Activated CD4-positive, alpha-beta T cell treated with anti-CD3 and anti-CD28 coated beads, Interleukin-10, Interleukin-2, amounts not matched to agents 100 ng/mL and 50 ng/mL, durations not matched to agents 16 hours and 8 hours (primary cell): ENCODE data around the gene CYTIP.
A peak's percentile ranks its signal among the peaks of the same experiment; 100 is the strongest.
"Not testable (repeated sequence)": the region's sequence is repeated elsewhere in the genome, so short reads cannot be mapped to it uniquely, and the experiment has no call there.

Experiments used
- DNase-seq: peaks from one replicate; pipeline ENCODE4 v3.0.0-alpha.2; 2020

The CYTIP gene

DNA sequence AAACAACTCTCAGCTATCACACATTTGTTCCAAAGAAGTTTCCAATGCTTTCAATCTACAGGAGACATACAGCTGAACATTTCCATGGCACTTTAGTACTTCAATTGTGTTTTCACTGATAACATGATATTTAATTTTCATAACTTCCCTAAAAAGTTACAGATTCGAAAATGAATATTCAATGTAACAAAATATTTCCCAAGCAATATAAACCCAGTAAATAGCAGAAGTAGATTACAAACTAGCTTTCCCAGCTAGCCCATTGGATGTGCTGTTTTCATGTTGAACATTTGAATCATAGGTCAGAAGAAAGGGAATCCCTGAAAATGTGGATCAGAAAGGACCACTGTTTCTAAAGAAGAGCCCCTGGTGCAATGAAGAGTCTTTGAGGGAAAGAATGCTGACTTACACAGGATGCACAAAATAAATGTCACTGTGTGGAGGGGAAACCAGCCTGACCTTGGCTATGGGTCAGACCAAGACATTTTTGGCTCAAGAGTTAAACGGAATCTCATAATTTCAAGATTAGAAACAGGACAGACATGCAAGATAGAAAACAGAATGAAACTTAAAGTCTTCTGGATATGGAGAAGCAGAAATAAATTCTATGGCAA is 22.5 kb downstream of the CYTIP start:
- DNase-seq, result no peak

DNA sequence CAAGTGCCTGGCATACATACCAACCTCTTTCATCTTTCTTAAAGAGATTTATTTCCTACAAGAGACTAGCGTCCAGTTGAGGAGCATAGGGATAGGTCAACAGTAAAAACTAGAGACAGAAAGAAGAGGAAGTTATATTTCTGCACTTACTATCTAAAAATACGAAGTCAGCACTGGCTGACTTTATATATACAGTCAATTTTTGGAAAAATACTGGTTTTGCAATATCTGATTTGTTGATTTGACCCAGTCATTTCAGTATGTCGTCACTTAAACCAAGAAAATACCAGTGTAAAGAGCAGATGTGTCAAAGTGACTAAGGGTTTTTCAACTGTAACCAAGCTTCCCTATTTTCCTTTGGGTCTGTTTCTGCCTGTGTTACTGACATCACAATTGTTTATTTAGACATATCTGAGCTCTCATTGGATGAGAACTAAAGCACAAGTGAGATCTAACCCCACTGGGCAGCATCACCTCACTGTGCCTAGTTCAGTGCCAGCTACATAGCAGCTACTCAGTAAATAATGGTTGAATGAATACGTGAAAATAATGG is 23.0 kb downstream of the CYTIP start:
- peak; percentile 85 for DNase-seq

DNA sequence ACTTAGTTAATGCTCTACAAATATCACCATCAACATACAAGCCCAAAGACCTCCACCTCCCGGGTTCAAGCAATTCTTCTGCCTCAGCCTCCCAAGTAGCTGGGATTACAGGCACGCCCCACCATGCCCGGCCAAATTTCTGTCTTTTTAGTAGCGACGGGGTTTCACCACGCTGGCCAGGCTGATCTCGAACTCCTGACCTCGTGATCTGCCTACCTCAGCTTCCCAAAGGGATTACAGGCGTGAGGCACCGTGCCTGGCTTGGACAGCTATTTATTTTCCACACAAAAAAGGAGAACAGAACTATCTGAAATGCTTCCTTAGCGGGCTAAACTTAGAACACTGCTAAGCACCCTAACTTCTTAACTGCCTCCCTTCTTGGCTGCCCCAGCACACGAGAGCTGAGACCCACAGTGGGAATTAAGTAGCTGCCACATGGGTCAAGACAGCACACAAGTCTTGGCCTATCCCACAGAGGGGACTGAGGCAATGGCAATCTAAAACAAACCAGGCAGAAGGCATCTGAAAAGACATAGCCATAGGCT is 24.8 kb downstream of the CYTIP start:
- no peak for DNase-seq

DNA sequence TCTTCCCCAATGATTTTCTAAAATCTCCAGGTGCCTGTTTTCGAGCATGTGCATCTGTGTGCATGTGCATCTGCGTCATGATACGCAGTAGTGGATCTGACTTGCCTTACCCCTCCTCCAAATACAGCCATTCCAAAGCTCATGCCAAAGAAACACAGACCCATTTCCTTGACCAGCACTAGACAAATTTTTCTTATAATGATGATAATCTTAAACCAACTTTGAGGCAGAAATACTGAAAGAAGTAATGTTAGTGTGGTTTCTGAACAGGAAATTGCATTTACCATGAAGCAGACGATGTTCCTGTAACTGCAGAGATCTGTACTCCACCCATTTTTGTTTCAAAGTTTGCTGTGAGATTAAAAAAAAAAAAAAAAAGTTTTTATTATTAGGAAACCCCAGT is 25.6 kb downstream of the CYTIP start:
- DNase-seq, result peak; percentile 59

DNA sequence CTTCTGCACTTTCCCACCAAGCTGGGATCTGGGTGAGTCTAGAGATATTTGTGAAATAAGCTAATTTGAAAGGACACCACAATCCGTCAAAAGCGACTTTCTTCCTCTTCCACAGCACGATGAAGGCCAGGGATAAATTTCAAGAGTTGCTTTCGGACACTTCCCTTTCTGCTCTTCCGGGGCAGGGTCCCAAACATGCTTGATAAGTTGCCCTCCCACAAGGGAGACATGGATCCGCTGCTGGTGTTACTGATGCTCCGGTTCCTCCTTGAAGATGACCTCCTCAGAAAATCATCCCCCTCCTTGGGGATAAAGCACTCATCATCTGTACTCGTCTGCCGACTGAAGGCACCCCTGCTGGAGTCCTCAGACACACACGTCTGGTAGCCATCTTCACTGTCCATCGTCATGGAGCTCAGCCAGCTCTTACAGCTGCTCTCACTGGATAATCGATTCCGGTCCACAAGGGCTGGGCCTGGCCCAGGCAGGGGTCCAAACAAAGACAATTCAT is 28.2 kb downstream of the CYTIP start:
- no peak for DNase-seq

DNA sequence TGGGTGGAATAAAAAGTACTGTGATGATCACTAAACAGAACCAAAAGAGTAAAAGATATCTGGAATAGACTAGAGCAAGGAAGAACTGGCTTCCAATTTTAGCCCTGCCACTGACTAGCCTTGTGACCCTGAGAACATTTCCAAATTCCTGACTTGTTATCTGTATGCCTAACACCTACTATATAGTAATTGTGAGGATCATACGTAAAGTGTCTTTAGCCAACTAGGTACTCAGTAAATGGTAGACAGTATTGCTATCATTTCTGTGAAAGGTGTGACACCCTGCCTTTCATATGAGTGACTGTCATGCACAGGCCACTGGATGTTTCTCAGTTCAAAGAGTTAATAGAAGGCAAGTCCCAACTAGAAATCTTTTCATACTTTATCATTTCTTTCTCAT is 29.8 kb downstream of the CYTIP start:
- no peak for DNase-seq

DNA sequence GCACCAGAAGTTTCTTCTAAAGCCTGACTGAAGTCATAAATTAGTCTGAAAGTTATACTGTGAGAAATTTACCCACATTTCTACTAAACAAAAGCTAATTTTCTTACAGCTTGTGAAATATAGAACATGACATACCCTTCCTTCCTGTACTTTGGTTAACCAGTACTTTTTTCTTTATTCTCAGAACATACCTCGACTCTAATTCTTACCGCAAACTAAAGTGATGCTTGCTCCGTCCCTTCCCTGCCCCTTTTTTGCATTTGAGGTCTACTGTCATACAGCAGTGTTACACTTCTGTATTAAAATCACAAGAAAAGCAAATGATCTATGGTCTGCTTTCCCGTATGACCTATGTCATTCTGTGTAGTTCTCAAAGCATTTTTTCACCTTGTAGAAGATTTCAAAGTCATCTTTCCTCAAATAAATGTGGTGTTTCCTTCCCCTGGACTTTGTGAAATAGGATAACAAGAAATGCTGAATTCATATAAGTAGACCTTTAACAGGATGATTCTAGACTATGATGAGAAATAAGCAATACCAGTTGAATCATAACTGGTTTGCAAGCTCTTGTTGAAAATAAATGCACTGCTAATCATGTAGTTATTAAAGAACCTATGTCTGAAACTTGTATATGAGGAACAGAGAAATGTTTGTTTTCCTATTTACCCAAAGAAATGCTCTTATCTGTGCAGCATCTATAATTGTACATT is 30.4 kb downstream of the CYTIP start:
- peak; percentile 83 for DNase-seq

DNA sequence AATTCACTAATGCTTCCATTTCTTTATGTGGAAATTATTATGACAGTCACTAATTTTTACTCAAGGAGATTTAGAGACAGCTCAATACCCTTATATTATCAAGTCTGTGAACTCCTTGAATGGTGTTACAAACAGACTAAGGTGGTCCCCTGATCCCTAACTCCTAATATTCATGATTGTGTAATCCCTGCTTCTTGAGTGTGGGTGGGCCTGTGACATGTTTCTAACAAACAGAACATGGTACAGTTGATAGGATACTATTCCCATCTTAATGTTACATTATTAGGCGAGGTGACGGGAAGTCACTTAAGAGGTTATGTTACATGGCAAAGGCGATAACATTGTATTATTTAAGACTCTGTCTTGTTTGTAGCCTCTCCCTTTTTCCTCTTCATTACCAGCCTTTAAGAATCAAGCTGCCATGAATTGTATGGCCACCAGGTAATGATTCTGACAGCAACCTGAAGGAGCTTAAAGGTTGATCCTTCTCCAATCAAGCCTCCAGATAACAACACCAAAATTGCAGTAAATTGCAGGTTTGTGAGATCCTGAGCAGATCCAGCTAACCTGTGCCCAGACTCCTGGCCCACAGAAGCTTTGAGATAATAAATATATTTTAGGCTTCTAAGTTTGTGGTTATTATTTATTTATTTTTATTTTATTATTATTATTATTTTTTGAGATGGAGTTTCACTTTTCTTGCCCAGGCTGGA is 32.1 kb downstream of the CYTIP start:
- DNase-seq, result no peak

DNA sequence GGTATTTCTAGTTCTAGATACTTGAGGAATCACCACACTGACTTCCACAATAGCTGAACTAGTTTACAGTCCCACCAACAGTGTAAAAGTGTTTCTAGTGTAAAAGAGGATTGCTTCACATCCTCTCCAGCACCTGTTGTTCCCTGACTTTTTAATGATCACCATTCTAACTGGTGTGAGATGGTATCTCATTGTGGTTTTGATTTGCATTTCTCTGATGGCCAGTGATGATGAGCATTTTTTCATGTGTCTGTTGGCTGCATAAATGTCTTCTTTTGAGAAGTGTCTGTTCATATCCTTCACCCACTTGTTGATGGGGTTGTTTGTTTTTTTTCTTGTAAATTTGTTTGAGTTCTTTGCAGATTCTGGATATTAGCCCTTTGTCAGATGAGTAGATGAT is 38.5 kb downstream of the CYTIP start:
- not testable (repeated sequence) for DNase-seq

DNA sequence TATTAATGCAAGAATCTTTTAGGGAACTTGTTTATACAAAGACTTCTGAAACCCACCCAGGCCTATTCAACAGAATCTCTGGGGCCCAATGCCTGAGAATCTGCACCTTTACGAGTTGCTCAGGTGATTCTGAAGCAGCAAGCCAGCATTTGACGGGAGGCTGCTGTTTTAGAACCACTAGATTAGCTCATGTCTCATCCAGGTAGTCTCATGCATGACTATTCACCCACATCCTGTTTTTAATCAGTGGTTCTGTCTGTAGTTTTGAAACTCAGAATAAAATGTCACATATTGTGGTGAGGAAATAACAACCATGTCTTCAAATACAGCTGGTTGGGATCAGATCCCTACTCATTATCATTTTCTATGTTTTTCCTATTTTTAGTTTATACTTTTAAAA is 39.5 kb downstream of the CYTIP start:
- peak; percentile 87 for DNase-seq

DNA sequence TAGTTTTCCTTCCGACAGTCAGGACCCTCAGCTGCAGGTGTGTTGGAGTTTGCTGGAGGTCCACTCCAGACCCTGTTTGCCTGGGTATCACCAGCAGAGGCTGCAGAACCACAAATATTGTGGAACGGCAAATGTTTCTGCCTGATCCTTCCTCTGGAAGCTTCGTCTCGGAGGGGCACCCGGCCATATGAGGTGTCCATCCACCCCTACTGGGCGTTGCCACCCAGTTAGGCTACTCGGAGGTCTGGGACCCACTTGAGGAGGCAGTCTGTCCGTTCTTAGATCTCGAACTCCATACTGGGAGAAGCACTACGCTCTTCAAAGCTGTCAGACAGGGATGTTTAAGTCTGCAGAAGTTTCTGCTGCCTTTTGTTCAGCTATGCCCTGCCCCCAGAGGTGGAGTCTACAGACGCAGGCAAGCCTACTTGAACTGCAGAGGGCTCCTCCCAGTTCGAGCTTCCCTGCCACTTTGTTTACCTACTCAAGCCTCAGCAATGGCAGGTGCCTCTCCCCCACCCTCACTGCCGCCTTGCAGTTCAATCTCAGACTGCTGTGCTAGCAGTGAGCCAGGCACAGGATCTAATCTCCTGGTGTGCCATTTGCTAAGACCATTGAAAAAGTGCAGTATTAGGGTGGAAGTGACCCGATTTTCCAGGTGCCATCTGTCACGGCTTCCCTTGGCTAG is 40.9 kb downstream of the CYTIP start:
- not testable (repeated sequence) for DNase-seq

DNA sequence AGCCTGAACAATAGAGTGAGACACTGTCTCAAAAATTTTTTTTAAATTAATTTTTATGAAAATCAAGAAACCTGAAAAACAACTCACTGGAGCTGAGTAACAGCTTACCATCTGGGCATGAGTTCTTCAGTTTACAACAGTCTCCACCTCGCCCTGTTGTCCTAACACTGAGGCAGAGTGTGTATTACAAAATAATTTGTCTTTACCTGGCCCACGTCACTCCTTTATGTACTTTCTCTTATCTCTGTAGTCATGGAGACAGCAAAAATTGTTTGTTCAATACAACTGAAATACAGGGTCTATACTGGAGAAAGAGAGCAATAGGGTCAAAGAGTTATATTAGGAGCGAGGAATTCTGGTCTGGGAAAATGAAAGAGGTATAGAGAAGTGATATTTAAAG is 48.1 kb downstream of the CYTIP start:
- DNase-seq, result no peak

DNA sequence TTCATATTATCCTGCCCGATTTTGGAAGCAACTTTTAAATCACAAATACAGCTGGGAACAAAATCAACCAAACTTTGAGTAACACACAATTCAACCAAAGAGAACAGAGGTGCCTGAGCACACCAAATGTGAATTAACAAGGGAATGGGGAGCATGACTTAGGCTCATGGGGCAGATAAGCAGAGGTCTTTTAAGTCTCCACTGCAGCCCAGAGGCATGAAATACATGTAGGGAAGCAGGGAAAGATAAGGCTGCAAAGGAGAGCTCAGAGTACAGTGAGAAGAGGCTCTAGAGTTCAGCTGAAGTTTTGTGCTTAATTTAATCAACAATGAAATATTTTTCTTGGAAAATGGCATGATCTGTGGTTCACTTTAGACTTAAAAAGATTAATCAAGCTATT is 49.0 kb downstream of the CYTIP start:
- DNase-seq, result no peak

DNA sequence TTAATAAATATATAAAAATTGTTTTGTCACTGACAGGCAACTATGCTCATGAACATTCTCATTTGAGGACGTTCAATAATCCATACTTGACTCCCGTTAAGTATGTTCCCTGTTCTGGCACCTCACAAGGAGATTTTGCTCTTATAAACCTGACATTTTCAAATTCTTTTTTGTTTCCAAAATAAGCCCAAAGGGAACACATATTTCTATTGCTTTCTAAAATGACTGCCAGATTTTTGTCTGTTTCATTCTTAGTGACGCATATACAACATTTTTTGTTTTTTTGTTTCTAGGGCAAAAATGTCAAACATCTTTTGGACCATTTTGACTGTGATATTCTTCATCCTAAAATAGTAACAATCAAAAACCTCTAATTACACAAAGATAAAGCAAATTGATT is 50.5 kb downstream of the CYTIP start:
- DNase-seq, result no peak

DNA sequence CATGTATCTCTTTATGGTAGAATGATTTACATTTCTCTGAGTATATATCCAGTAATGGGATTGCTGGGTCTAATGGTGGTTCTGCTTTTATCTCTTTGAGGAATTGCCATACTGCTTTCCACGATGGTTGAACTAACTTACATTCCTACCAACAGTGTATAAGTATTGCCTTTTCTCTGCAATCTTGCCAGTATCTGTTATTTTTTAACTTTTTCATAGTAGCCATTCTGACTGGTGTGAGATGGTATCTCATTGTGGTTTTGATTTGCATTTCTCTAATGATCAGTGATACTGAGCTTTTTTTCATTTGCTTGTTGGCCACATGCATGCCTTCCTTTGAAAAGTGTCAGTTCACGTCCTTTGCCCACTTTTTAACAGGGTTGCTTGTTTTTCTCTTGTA is 55.1 kb downstream of the CYTIP start:
- DNase-seq, result no peak

DNA sequence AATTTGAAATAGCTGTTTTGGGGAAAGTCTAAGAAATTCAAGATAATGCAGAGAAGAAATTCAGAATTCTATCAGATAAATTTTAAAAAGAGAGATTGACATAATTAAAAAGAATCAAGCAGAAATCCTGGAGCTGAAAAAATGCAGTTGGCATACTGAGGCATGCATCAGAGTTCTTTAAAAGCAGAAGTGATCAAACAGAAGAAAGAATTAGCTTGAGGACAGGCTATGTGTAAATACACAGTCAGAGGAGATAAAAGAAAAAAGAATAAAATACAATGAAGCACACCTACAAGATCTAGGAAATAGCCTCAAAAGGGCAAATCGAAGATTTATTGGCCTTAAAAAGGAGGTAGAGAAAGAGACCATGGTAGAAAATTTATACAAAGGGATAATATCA is 57.1 kb downstream of the CYTIP start:
- DNase-seq, result no peak

DNA sequence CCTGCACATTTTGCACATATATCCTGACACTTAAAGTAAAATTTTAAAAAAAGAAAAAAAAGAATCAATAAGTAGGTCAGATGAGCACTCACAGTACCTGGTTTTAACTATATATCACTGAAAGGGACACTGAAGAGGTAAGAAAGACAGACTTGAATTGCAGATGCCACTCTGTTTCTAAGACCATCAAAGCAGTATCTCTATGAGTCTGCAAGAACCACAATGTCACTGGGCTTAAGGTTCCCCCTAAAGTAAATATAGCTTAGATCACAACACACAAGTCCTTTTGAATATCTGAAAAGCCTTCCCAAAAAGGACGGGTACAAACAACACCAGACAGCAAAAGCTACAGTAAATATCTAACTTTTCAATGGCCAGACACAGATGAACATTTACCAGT is 57.6 kb downstream of the CYTIP start:
- no peak for DNase-seq

DNA sequence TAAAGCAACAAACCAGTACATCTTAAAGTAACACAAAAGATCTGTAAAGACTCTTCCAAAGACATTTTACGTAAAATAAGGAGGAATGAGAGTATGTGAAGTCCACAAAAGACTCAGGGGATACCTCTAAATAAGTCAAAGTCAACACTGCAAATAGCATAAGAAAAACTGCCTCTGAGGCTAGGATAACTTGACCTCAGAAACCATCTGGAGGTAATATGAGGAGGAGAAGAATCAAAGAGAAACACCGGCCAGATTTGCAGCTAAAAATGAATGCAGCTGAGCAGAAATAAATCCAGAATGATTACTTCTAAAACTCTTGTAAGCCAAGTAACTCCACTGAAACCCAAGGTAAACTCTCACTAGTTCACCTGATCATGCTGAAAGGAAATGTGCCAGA is 66.0 kb downstream of the CYTIP start:
- no peak for DNase-seq

DNA sequence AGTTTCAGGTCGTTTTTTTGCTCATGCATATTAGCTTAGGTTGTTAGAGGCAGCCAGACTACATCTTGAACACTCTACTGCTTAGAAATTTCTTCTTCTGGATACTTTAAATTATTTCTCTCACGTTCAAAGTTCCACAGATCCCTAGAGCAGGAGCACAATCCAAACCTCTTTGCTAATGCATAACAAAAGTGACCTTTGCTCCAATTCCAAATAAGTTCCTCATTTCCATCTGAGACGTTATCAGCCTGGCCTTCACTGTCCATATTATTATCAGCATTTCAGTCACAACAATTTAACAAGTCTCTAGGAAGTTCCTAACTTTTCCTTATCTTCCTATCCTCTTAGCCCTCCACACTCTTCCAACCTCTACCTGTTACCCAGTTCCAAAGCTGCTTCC is 67.8 kb downstream of the CYTIP start:
- no peak for DNase-seq

DNA sequence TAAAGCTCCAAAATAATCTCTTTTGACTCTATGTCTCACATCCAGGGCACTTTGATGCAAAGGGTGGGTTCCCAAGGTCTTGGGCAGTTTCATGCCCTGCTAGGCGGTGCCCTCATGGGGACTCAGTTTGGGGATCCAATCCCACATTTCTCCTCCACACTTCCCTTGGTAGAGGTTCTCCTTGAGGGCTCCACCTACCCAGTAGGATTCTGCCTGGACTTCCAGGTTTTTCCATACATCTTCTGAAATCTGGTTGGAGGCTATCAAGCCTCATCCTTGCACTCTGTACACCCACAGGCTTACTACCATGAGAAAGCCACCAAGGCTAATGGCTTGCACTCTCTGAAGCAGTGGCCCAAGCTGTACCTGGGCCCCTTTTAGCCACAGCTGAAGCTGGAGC is 68.5 kb downstream of the CYTIP start:
- no peak for DNase-seq

DNA sequence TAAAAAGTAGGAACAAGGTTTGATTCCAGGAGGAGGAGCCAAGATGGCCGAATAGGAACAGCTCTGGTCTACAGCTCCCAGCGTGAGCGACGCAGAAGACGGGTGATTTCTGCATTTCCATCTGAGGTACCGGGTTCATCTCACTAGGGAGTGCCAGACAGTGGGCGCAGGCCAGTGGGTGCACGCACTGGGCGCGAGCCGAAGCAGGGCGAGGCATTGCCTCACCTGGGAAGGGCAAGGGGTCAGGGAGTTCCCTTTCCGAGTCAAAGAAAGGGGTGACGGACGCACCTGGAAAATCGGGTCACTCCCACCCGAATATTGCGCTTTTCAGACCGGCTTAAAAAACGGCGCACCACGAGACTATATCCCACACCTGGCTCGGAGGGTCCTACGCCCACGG is 75.4 kb downstream of the CYTIP start:
- not testable (repeated sequence) for DNase-seq

DNA sequence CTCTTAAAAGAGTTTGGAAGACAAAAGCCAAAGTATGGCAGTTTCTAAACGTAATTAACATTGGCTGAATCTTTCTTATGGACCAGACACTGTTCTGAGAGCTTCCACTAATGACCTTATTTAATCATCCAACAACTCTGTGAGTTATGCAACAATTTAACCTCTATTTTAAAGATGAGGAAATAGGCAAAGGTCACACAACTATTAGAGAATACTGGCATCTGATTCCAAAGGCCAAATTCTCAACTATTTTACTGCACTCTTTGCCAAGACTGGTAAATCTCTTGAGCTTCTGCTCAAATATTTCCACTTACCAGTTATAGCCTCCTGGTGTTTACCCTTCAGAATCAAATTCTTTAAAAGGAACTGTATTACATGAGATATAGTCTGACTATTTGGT is 76.2 kb downstream of the CYTIP start:
- DNase-seq, result no peak
